Measurements from ENCODE around the gene SLC5A7.

- TF ChIP-seq POLR2A (IDR thresholded peaks at IDR 0.05; ENCODE audit: low read length) (no peak), EP300 (IDR thresholded peaks at IDR 0.05) (no peak), CTCF (IDR thresholded peaks at IDR 0.05) (no peak), RFX5 (IDR thresholded peaks at IDR 0.05) (no peak), CBX2 (IDR thresholded peaks at IDR 0.05; ENCODE audit: borderline replicate concordance, low read depth) (no peak), NFE2L2 (conservative IDR thresholded peaks at IDR 0.05; ENCODE audit: low read length) (no peak)
Measured at GRCh38 chr2:107984707-107985106, 1.6 kb upstream of the SLC5A7 start.

Measured in A549 (cell line).